Kidney epithelial cell (primary cell): ENCODE data around the gene UBE2L6. TPM values are rescaled to one million over a fixed set of nuclear protein-coding genes. Genes with fewer than 3 reads are reported as not detected.

Experiments used
- DNase-seq: peaks from one replicate; pipeline ENCODE4 v3.0.0-alpha.2; 2010; ENCODE audit warnings: low read depth
- H3K27me3 ChIP-seq: 2 replicates; pipeline ENCODE4 v1.6.0; 2011; ENCODE audit warnings: low read length; ENCODE audit not compliant: control insufficient read depth, insufficient read depth
- H3K36me3 ChIP-seq: 2 replicates; pipeline ENCODE4 v1.5.1; 2011; ENCODE audit warnings: low read length; ENCODE audit not compliant: control insufficient read depth, insufficient read depth
- H3K4me3 ChIP-seq: 2 replicates; pipeline ENCODE4 v1.5.1; 2011; ENCODE audit warnings: low read depth, mild to moderate bottlenecking, control low read depth, low read length
- total RNA-seq: library from RNA; depleted of rRNA; stranded (reverse); fragments of >200 nt; gene quantifications from 2 replicates; pipeline ENCODE4 v1.2.3, GENCODE V29; 2015
- TF ChIP-seq, protein P1 (sequence below): IDR thresholded peaks from 2 replicates; pipeline ENCODE4 v1.5.1; 2011; ENCODE audit warnings: mild to moderate bottlenecking, moderate library complexity, low read length, control low read depth, inconsistent platforms; ENCODE audit not compliant: insufficient read depth, poor library complexity, severe bottlenecking

The UBE2L6 gene
- total RNA-seq, 1 donor from 2014 or later = 47.1 TPM

DNA sequence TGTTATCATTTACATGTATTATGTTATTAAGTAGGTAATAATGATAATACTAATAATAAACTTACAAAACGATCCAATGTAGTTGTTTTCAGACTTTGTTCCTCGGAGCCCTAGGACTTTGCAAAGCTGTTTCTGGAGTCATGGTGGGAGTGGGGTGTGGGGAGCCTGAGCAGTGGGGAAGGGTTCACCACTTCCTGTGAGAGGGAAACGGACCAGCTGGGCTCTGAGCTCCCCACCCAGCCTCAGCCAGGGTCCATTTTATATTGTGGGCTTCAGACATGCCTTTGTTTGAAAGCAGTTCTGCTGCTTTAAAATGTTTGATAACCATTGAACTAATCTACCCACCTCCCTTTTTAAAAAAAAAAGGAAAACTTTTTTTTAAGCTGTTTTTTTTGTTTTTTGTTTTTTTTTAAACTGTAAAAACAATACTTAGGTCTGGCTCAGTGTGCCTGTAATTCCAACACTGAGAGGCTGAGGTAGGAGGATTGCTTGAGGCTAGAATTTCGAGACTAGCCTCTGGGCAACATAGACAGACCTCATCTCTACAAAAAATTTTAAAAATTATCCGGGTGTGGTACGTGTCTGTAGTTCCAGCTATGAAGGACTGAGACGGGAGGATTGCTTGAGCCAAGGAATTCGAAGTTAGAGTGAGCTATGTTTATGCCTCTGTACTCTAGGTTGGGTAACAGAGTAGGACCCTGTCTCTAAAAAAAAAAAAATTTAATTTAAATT, 37.0 kb upstream of the UBE2L6 start:
- TF ChIP-seq, protein P1, sequence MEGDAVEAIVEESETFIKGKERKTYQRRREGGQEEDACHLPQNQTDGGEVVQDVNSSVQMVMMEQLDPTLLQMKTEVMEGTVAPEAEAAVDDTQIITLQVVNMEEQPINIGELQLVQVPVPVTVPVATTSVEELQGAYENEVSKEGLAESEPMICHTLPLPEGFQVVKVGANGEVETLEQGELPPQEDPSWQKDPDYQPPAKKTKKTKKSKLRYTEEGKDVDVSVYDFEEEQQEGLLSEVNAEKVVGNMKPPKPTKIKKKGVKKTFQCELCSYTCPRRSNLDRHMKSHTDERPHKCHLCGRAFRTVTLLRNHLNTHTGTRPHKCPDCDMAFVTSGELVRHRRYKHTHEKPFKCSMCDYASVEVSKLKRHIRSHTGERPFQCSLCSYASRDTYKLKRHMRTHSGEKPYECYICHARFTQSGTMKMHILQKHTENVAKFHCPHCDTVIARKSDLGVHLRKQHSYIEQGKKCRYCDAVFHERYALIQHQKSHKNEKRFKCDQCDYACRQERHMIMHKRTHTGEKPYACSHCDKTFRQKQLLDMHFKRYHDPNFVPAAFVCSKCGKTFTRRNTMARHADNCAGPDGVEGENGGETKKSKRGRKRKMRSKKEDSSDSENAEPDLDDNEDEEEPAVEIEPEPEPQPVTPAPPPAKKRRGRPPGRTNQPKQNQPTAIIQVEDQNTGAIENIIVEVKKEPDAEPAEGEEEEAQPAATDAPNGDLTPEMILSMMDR = no peak
- no peak for DNase-seq
- H3K27me3 ChIP-seq = no peaks in the 10 kb centered on the region
- no peaks in the 10 kb centered on the region for H3K36me3 ChIP-seq
- H3K4me3 ChIP-seq = no peak overlapping the region

DNA sequence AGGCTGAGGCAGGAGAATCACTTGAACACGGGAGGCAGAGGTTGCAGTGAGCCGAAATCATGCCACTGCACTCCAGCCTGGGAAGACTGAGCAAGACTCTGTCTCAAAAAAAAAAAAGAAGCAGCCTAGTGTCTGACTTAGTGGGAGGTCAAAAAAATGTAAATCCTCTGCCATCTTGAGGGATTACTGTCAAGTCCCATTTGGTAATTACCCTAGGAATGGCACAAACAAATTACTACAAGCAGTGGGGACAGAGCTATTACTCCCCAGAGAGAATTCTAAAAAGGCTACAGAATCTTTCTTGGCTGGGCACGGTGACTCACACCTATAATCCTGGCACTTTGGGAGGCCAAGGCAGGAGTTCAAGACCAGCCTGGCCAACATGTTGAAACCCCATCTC, 33.8 kb upstream of the UBE2L6 start:
- TF ChIP-seq, protein P1 = no peak
- Histone ChIP-seq H3K27me3 (peaks cover 4% of the 10 kb centered on the region), H3K36me3 (no peaks in the 10 kb centered on the region), H3K4me3 (no peak overlapping the region)
- no peak for DNase-seq

DNA sequence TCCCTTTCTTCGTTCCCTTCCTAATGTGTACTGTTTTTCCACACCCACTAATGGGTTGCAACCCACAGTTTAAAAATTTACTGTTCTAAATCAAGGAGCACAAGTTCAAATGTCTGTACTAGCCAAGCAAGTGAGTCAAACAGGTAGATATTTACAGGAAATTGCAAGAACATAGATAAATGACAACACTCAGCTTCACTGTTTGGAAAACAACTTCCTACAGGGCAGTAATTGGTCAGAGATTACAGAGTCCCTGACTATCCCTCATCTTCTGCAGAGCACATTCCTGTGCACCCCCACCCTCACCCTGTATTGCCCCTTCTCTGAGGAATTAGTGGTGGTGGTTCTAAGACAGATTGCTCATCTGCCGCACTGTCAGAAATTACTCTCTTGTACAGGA, 31.9 kb upstream of the UBE2L6 start:
- TF ChIP-seq, protein P1 = no peak
- Histone ChIP-seq H3K27me3 (peaks cover 4% of the 10 kb centered on the region), H3K36me3 (no peaks in the 10 kb centered on the region), H3K4me3 (no peak overlapping the region)
- no peak for DNase-seq

DNA sequence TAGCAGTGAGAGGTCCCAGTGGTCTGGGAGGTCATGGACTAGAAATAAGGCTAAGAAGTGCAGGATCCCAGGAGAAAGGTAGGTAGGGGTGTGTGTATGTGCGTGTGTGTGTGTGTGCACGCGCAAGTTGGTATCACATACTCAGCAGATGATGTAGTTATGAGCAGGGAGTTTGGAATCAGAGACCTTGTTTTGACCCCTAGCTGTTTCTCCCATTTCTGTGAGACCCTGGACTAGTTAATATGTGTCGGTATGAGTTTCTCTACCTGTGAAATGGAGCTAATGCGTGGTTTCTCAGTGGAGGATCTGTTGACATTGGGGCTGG, 31.3 kb upstream of the UBE2L6 start:
- Histone ChIP-seq H3K36me3 (no peaks in the 10 kb centered on the region), H3K4me3 (no peak overlapping the region), H3K27me3 (peaks cover 4% of the 10 kb centered on the region)
- TF ChIP-seq, protein P1 = no peak
- DNase-seq = no peak

DNA sequence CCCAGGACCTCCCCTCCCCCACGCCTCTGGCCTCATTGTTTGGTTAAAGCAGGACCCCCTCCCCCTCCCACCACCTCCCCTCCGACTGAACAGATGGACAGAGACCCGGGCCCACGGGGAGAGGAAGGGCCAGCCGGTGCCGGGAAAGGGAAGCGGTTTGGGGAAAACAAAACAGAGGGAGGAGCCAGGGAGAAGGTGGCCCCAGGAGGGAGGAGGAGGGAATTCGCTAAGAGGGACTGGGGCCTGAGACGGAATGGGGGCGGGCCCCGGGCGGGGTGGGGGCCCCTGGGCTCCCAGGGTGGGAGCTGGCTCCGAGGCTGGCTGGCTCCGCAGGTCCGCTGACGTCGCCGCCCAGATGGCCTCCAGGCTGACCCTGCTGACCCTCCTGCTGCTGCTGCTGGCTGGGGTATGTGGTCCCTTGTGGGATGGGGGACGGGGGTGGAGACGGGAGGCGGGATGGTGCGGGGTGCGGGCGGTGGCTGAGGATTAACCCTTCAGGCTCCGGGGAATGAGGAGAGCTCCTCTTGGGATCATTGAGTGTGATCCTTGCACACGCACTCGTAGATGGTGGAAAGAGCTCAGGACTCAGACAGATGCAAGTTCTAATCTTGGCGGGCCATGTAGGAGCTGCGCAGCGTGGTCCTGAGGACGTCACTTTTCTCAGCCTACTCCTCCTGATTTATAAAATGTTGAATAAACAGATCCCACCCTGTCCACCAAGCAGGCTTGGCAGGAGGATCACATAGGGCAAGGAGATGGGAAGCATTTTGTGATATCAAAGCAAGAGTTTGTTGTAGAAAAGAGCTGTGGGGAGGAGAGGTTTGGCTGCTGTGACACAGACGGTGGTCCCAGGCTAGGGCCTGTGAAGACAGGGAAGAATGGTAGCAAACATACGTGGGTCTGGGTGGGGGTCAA, 30.7 kb upstream of the UBE2L6 start:
- peaks cover 5% of the 10 kb centered on the region for H3K27me3 ChIP-seq
- TF ChIP-seq, protein P1 = no peak
- H3K36me3 ChIP-seq = no peaks in the 10 kb centered on the region
- DNase-seq = no peak
- H3K4me3 ChIP-seq = peak overlapping the region; percentile 37

DNA sequence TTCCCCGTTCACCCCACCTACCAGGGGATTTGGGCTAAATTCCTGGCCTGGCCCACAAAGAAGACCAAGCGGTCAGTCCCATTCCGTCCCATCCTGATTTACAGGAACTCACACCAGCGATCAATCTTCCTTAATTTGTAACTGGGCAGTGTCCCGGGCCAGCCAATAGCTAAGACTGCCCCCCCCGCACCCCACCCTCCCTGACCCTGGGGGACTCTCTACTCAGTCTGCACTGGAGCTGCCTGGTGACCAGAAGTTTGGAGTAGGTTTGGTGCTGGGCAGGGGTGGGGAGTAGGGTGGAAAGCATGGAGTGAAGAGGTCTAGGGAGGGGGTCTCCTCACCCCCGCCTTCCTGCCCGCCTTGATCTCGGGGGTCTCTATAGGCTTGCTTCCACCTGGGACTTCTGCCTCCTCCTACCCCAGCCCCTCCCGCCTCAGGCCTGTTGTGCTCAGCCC, 30.0 kb upstream of the UBE2L6 start, which contains the start of gene SERPING1:
TSS of gene SERPING1 (plus strand) at position 225 of the 455 bp plus-strand sequence. CDS start 586 bp downstream, outside the sequence.
- H3K36me3 ChIP-seq = no peaks in the 10 kb centered on the region
- H3K27me3 ChIP-seq = peaks cover 8% of the 10 kb centered on the region
- DNase-seq = no peak
- TF ChIP-seq, protein P1 = no peak
- peak within 1 kb of the TSS; percentile 37 for H3K4me3 ChIP-seq
